Right lobe of liver (tissue), 6 donors: ENCODE data around the gene CD302. TPM values are rescaled to one million over a fixed set of nuclear protein-coding genes. Genes with fewer than 3 reads are reported as not detected.

ENCODE experiments used
- ATAC-seq, 4 donors: fragments of 200-7000 bp; cut with Tn5 transposase; one replicate each; pipeline ENCODE4 v1.9.1; 2020; ENCODE audit warnings: mild to moderate bottlenecking in 4 of 4, moderate library complexity in 4 of 4
- DNase-seq, 3 donors: peaks; one replicate each; pipeline ENCODE4 v3.0.0-alpha.2; 2020
- H3K27ac ChIP-seq, 3 donors: fragments of 200-600 bp; one replicate each; pipeline ENCODE4 v1.8.0; 2022
- H3K27me3 ChIP-seq, 2 donors: fragments of 200-600 bp; one replicate each; pipeline ENCODE4 v1.8.0; 2022
- H3K36me3 ChIP-seq, 4 donors: fragments of 200-600 bp; sonication (generic) in 1 of 4; one replicate each; pipeline versions ENCODE4 v1.5.1 to v1.8.0; 2017 to 2022; ENCODE audit warnings: control low read depth in 1 of 4
- H3K4me1 ChIP-seq, 4 donors: fragments of 200-600 bp; sonication (generic) in 1 of 4; one replicate each; pipeline versions ENCODE4 v1.5.1 to v1.8.0; 2017 to 2022; ENCODE audit warnings: control low read depth in 1 of 4
- H3K4me3 ChIP-seq, 3 donors: fragments of 200-600 bp; one replicate each; pipeline ENCODE4 v1.8.0; 2022
- H3K9me3 ChIP-seq, 4 donors: fragments of 200-600 bp; sonication (generic) in 1 of 4; one replicate each; pipeline versions ENCODE4 v1.5.1 to v1.8.0; 2017 to 2022; ENCODE audit warnings: control low read depth in 1 of 4
- CTCF ChIP-seq, 4 donors: fragments of 200-600 bp in 3 of 4; fragments of 450-650 bp in 1 of 4; IDR thresholded peaks; one replicate each; pipeline versions ENCODE4 v1.5.1 to v1.8.0; 2016 to 2022; ENCODE audit warnings: antibody characterized with exemption in 4 of 4, mild to moderate bottlenecking in 2 of 4
- POLR2A ChIP-seq: fragments of 450-650 bp; IDR thresholded peaks from one replicate; pipeline ENCODE4 v1.6.1; 2017; ENCODE audit warnings: antibody characterized with exemption, mild to moderate bottlenecking
- WGBS: methylation state at CpG from one replicate; pipeline ENCODE4 v1.1.6; 2018; ENCODE audit warnings: low coverage, low lambda C conversion rate; ENCODE audit not compliant: insufficient coverage; ENCODE audit errors: missing lambda C conversion rate; 5-methylcytosine and 5-hydroxymethylcytosine counted together
- intact Hi-C, 2 donors: fragments of 100-400 bp; cut with DNase I; formaldehyde crosslinking; loops; one replicate each; pipeline versions ENCODE4 v1.11.2 to v1.14.1; 2022
- total RNA-seq, 6 experiments: library from RNA; depleted of rRNA in 2 of 6; stranded (reverse); fragments of >200 nt in 2 of 6; fragmentation: NEBNext Ultra II Directional in 3 of 6; extraction: Animal tissue kit (Norgen Biotek cat#: 25700) in 3 of 6; gene quantifications; one replicate each; pipeline versions ENCODE4 v1.1.0 to v1.2.4, GENCODE V29; 2016 to 2023
- donor health status: DM: no; HTN: yes; CAD: no.
- donor health status: DM: no; HTN: no; CAD: no.
- donor health status: DM: no; HTN: no; CAD: no.
- donor health status: DM: no; HTN: yes; CAD: no.
- donor health status: DM: no; HTN: yes; CAD: no.

The CD302 gene
- total RNA-seq, 6 experiments from 2014 or later, result 114 to 163 (median 130) TPM

GRCh38 chr2:159758239-159758638 is 39.8 kb downstream of the CD302 start:
- ATAC-seq (no peak), DNase-seq (no peak)
- H3K27ac ChIP-seq, result no peak overlapping the region
- TF ChIP-seq CTCF (IDR thresholded peaks at IDR 0.05) (no peak), POLR2A (no peak)
- no peaks in the 10 kb centered on the region for H3K27me3 ChIP-seq
- H3K4me3 ChIP-seq, result no peak overlapping the region
- H3K36me3 ChIP-seq, result peaks cover 0 to 47% (median 12%) of the 10 kb centered on the region in 4 donors
- no peaks in the 10 kb centered on the region for H3K4me1 ChIP-seq
- WGBS, result 9% methylated on average over 1 of the region's 1 CpG
- intact Hi-C loops, result no loop called here
- H3K9me3 ChIP-seq, result no peaks in the 10 kb centered on the region

GRCh38 chr2:159755788-159756187 is 42.2 kb downstream of the CD302 start:
- Histone ChIP-seq H3K9me3 (no peaks in the 10 kb centered on the region), H3K36me3 (peaks cover 0 to 43% (median 6%) of the 10 kb centered on the region in 4 donors), H3K27me3 (no peaks in the 10 kb centered on the region), H3K27ac (no peak overlapping the region), H3K4me3 (no peak overlapping the region), H3K4me1 (no peaks in the 10 kb centered on the region)
- intact Hi-C loops, result no loop called here
- TF ChIP-seq POLR2A, result no peak
- TF ChIP-seq CTCF (IDR thresholded peaks at IDR 0.05), result peak in 2 of 4 donors; percentile 17 to 23
- DNase-seq (no peak), ATAC-seq (peak; percentile 28 to 51 (median 42))

GRCh38 chr2:159755014-159755413 is 43.0 kb downstream of the CD302 start:
- H3K36me3 ChIP-seq, result peaks cover 0 to 39% (median 3%) of the 10 kb centered on the region in 4 donors
- ATAC-seq, result no peak

GRCh38 chr2:159753797-159754196 is 44.2 kb downstream of the CD302 start:
- intact Hi-C loops, result no loop called here
- no peak overlapping the region for H3K27ac ChIP-seq

More at GRCh38 chr2:159755014-159755413, 43.0 kb downstream of the CD302 start:
- Histone ChIP-seq H3K27ac (no peak overlapping the region), H3K4me3 (no peak overlapping the region), H3K4me1 (no peaks in the 10 kb centered on the region), H3K9me3 (no peaks in the 10 kb centered on the region), H3K27me3 (no peaks in the 10 kb centered on the region)
- intact Hi-C loops, result no loop called here
- WGBS, result 97% methylated on average over 2 of the region's 2 CpGs
- TF ChIP-seq POLR2A, result no peak
- no peak for TF ChIP-seq CTCF (IDR thresholded peaks at IDR 0.05)
- DNase-seq, result no peak

More at GRCh38 chr2:159753797-159754196, 44.2 kb downstream of the CD302 start:
- TF ChIP-seq CTCF (IDR thresholded peaks at IDR 0.05) (no peak), POLR2A (no peak)
- ATAC-seq (peak; percentile 33 to 53 (median 38)), DNase-seq (no peak)
- Histone ChIP-seq H3K4me1 (no peaks in the 10 kb centered on the region), H3K27me3 (no peaks in the 10 kb centered on the region), H3K4me3 (no peak overlapping the region), H3K36me3 (peaks cover 0 to 38% (median 0%) of the 10 kb centered on the region in 4 donors), H3K9me3 (no peaks in the 10 kb centered on the region)
- 65% methylated on average over 4 of the region's 4 CpGs for WGBS
